Astrocyte of the spinal cord (primary cell): ENCODE results near the gene AP1M2.

ENCODE experiments used
- DNase-seq: peaks from one replicate; pipeline ENCODE4 v3.0.0; 2011; ENCODE audit warnings: low read depth, low spot score
- H3K4me3 ChIP-seq: 2 replicates; pipeline ENCODE4 v1.5.1; 2011; ENCODE audit warnings: low read depth, mild to moderate bottlenecking, low read length, moderate library complexity
- in situ Hi-C: cut with HindIII; loops from 2 replicates; pipeline ENCODE4 v1.10.0; 2017; ENCODE audit warnings: low sequenced_read_pairs
- TF ChIP-seq, protein P1 (sequence below): IDR thresholded peaks from 2 replicates; pipeline ENCODE4 v1.5.1; 2012; ENCODE audit warnings: low read depth, mild to moderate bottlenecking, low read length, inconsistent platforms

The AP1M2 gene

GRCh38 chr19:10566408-10566657, 20.8 kb downstream of the AP1M2 start:
- peak overlapping the region; percentile 94 for H3K4me3 ChIP-seq
- DNase-seq = no peak
- TF ChIP-seq, protein P1, sequence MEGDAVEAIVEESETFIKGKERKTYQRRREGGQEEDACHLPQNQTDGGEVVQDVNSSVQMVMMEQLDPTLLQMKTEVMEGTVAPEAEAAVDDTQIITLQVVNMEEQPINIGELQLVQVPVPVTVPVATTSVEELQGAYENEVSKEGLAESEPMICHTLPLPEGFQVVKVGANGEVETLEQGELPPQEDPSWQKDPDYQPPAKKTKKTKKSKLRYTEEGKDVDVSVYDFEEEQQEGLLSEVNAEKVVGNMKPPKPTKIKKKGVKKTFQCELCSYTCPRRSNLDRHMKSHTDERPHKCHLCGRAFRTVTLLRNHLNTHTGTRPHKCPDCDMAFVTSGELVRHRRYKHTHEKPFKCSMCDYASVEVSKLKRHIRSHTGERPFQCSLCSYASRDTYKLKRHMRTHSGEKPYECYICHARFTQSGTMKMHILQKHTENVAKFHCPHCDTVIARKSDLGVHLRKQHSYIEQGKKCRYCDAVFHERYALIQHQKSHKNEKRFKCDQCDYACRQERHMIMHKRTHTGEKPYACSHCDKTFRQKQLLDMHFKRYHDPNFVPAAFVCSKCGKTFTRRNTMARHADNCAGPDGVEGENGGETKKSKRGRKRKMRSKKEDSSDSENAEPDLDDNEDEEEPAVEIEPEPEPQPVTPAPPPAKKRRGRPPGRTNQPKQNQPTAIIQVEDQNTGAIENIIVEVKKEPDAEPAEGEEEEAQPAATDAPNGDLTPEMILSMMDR = no peak
- in situ Hi-C loops = no loop called here

DNA sequence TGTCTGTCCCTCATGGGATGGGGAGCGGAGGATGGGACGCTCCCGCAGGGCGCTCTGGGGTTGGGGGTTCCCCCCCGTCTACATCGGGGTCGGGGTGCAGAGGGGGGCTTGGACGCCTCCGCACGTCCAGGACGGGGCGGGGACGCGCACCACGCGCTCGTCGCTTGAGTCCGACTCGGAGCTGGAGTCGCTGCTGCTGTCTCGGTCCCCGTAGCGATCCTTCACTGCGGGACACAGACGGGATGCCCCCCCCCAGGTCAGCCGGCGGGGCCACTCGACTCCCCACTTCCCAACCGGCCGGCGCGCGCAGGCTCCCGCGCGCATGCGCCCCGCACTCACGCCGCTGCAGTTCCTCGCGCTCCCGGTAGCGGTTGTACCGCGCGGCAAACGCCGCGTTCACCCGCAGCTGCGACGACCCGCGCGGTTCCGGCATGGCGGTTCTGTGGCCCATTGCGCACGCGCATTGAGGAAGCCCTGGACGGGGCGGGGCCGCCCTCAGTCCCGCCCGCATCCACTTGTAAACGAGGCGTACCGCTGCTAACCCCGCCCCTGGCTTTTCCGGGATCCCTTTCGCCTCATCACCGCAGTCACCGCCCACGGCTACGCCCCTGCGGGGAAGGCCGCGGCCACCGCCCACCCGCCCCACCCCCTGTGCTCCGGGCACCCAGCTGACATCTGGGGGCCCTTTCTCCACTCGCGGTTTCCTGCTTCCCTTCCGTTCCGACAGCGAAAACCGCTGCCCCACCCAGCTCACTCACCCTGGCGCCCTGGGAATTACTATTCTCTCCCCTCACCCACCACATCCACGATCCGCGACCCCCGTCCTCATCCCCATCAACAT, 21.3 kb downstream of the AP1M2 start, which contains the start of gene KRI1:
Gene KRI1 (minus strand): TSS at position 444 of the 841 bp plus-strand sequence. CDS start 11 bp downstream, at position 433.
- H3K4me3 ChIP-seq = peak within 1 kb of the TSS; percentile 94
- in situ Hi-C loops = no loop called here
- peak; percentile 97 for DNase-seq
- TF ChIP-seq, protein P1 = peak; percentile 22

GRCh38 chr19:10565028-10565566, 22.0 kb downstream of the AP1M2 start:
- H3K4me3 ChIP-seq = peak overlapping the region; percentile 94
- peak; percentile 32 for DNase-seq
- in situ Hi-C loops = no loop called here
- TF ChIP-seq, protein P1 = peak; percentile 39

GRCh38 chr19:10562609-10563008, 24.5 kb downstream of the AP1M2 start:
- DNase-seq = no peak
- TF ChIP-seq, protein P1 = no peak
- in situ Hi-C loops = no loop called here
- no peak overlapping the region for H3K4me3 ChIP-seq

- in situ Hi-C loops = no loop called here
- TF ChIP-seq, protein P1 = no peak
- H3K4me3 ChIP-seq = no peak overlapping the region
- no peak for DNase-seq
Observed at GRCh38 chr19:10560154-10560553, 27.0 kb downstream of the AP1M2 start.

DNA sequence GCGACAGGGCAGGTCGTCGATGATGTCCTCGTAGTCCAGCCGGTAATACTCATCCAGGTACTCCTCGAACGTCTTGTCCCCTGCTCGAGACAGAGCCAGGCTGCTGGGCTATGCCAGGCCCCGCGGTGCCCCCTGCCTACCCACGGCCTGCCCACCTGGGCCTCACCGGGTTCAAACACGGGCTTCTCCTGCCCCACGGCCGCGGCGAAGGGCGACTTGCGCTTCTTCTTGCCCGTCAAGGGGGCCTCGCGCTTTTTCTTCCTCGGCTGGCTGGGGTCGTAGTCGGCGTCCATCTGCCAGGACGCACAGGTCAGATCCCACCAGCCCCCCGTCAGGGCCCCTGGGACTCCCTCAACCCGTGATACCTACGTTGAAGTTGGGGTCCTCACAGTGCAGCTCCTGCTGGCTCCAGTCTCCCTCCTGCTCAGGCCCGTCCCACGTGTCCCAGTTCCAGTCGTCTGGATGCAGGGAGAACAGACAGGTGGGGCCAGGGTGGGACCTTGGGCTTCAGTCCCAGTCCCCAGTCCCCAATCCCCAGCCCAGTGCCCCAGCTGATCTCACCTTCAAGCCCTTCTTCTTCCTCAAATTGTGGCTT, 29.4 kb downstream of the AP1M2 start:
- H3K4me3 ChIP-seq = no peak overlapping the region
- DNase-seq = no peak
- in situ Hi-C loops = no loop called here
- TF ChIP-seq, protein P1 = no peak
